NCI-H524 (cell line): ENCODE results near the gene LCN15.
A peak's percentile ranks its signal among the peaks of the same experiment; 100 is the strongest.
"Not testable (repeated sequence)": the region's sequence is repeated elsewhere in the genome, so short reads cannot be mapped to it uniquely, and the experiment has no call there.

Experiments used
- DNase-seq, 2 experiments: peaks; one replicate each; lab custom pipeline; 2025; lab: John Stamatoyannopoulos, UW

The LCN15 gene, protein sequence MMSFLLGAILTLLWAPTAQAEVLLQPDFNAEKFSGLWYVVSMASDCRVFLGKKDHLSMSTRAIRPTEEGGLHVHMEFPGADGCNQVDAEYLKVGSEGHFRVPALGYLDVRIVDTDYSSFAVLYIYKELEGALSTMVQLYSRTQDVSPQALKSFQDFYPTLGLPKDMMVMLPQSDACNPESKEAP

DNA sequence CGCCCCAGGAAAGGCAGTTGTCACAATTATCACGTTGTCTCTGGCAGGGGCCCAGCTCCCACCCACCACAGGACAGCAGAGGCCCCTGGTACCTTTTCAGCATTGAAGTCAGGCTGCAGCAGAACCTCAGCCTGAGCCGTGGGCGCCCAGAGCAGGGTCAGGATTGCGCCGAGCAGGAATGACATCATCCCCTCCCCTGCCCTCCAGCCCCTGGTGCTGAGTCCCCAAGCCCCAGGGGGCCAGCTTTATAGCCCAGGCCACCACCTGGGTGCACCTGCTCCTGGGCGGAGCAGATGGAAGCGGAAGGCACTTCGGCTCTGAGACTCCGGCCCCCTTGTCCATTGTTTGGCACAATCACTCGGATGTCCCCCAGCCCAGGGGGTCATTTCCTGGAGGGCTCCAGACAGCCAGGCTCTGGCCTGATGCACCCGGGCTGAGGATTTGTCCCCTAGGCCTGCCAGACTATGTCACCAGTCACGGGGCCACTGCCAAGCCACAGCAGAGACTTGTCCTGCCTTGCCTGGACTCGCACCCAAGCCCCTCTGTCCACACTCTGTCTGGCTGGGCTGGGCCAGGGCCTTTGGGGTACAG lies at the start of gene LCN15:
TSS of gene LCN15 (minus strand) at position 218 of the 591 bp plus-strand sequence. CDS start at position 188, 30 bp downstream.
- no peak for DNase-seq

DNA sequence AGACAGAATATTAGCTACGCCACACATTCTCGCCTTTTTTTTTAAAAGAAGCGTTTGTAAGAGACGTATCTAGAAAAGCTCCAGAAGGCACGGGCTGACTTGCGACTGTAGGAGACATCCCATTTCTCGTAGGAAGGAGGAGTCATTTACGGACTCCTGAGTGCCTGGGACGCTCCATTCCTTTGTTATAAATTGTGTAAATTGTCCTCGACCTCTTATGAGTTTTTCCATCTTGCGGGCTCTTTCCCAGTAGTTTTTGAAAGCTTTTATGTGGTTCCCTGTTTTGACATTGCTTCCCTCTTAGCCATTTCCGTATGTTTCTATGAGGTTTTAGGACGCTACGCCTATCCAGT lies 44.5 kb upstream of the LCN15 start:
- peak in 1 of 2 experiments; percentile 28 for DNase-seq

DNA sequence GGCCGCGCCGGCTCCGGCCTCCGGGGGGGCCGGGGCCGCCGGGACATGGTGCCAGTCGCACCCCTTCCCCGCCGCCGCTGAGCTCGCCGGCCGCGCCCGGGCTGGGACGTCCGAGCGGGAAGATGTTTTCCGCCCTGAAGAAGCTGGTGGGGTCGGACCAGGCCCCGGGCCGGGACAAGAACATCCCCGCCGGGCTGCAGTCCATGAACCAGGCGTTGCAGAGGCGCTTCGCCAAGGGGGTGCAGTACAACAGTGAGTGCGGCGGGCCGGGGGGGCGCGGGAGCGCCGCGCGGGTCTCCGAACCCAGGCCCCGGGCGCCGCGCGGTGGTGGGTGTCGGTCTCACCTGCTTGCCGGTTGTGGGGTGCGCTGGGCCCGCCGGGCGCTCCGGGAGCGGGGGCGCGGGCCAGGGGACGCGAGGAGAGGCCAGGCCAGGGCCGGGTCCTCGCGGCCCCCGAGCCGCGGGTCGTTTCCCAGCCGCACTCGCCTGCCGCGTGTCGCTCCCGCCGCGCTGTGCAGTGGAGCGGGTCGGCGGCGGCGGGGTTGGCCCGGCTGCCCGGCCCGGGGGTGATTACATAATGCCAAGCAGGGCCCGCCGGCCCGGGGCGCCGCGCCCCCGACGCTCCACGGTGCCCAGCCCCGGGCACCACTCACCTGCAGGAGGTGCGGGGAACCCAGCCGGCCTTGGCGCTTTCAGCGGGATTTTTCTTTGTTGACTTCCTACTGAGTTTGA lies 43.9 kb upstream of the LCN15 start:
- DNase-seq, result peak in 1 of 2 experiments; percentile 33

DNA sequence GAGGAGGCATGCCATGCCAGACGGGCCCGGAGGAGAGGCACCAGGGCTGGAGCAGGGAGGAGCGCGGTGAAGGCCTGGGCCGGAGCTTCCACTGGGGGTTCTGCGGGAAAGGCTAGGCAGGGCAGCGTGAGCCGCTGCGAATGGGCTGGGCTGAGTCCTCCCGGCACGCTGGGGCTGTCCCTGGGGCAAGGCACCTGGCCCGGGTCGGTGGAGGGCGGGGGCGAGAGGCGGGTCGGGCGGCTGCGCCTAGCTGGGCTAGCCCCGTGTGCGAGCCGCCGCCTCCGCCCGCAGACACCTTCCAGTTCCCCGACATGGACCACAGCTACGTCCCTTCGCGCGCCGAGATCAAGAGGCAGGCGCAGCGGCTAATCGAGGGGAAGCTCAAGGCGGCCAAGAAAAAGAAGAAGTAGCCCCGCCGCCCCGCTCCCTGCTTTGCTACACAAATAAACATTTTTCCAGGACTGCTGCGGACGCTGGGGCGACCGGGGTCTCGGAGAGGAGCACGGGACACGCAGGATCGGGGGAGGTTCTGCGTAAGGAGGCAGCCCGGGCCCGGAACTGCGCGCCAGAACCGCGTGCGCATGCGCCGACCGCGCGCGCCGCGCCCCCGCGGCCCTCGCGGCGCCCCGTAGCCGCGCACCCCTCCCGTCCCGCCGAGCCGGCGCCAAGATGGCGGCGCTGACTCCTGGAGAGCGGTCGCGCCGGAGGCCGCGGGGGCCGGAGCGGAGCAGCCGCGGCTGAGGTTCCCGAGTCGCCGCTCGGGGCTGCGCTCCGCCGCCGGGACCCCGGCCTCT lies 43.2 kb upstream of the LCN15 start, which contains the start of gene RABL6:
TSS of gene RABL6 (plus strand) at position 668 of the 794 bp plus-strand sequence. CDS start 249 bp downstream, outside the sequence.
- peak; percentile 61 to 80 for DNase-seq

DNA sequence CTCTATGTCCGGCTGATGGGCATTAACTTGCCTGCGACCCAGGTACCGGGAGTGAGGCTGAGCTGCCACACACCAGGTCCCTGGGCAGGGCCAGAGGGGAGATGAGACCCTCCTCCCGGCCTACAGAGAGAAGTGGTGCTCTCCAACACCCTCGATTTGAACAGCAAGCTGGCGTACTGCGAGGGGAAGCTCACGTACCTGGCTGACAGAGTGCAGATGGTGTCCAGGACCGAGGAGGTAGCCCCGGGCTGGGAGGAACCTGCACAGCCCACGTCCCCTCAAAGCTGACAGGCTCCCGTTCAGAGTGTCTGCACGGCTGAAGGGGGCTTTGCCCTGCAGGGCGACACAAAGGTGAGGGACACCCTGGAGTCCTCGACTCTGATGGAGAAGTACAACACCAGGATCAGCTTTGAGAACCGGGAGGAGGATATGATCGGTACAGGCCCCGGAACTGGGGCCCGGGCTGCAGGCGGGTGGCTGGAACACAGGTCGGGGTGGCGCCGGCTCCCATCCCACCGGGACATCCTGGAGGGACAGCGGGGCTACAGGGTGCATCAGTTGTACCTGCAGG lies 42.4 kb upstream of the LCN15 start:
- DNase-seq, result no peak

DNA sequence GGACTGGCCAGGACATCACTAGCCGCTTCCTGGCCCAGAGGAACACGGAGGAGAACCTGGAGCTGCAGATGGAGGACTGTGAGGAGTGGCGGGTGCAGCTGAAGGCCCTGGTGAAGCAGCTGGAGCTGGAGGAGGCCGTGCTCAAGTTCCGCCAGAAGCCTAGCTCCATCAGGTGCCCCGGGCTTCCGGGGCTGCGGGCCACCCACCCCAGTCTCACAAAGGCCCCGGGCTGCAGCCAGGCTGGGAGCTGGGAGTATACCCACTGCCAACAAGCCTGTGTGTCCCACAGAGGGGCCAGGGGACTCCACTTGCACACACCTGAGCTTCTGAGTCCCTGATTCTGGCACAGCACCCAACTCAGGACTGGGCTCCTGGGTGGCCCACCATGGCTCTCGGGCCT lies 41.7 kb upstream of the LCN15 start:
- DNase-seq, result no peak

DNA sequence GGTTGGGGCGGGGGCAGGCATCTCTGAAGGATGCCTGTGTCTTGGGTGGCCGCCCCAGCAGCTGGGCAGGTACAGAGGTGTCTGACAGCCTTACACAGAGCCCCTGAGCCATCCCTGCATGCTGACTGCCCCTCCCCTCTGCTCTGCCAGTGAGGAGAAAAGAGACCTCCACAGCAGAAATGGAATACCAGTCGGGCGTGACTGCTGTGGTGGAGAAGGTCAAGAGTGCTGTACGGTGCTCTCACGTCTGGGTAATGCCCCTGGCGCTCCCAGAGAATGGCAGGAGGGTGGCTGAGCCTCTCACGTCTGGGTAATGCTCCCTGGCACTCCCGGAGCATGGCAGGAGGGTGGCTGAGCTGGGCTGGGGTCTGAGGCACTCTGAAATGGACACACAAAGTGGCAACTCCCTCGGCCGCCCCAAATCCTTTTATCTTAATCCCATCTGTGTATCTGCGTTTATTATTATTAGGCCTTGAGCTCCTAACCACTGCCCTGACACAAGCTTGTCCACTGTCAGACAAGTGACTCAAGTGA lies 41.0 kb upstream of the LCN15 start:
- no peak for DNase-seq

DNA sequence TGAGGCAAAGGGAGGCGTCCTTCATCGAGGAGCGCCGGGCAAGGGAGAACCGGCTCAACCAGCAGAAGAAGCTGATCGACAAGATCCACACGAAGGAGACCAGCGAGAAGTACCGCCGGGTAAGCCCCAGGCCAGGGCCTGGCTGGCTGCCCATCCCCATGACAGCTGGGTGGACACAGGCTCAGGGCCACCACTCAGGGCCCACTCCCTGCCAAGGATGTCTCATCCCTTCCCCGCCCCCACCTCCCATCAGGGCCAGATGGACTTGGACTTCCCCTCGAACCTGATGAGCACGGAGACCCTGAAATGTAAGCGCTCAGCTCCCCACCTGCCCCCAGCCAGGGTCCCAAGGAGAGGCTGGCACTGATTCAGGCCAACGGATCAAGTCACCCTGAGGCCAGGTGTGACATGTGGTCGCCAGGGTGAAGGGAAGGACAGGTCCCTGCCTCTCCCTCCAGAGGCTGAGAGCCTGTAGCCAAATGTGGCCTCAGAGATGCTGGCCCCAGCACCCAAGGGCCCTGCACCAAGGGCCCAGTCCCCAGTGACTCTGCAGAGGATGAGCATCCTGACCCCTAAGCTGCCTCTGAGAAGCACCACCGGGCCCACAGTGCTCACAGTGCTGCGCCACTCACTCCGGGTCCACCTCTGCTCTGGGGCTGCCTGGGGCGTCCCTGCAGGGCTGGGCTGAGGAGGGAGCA lies 40.3 kb upstream of the LCN15 start:
- DNase-seq, result peak in 1 of 2 experiments; percentile 25

DNA sequence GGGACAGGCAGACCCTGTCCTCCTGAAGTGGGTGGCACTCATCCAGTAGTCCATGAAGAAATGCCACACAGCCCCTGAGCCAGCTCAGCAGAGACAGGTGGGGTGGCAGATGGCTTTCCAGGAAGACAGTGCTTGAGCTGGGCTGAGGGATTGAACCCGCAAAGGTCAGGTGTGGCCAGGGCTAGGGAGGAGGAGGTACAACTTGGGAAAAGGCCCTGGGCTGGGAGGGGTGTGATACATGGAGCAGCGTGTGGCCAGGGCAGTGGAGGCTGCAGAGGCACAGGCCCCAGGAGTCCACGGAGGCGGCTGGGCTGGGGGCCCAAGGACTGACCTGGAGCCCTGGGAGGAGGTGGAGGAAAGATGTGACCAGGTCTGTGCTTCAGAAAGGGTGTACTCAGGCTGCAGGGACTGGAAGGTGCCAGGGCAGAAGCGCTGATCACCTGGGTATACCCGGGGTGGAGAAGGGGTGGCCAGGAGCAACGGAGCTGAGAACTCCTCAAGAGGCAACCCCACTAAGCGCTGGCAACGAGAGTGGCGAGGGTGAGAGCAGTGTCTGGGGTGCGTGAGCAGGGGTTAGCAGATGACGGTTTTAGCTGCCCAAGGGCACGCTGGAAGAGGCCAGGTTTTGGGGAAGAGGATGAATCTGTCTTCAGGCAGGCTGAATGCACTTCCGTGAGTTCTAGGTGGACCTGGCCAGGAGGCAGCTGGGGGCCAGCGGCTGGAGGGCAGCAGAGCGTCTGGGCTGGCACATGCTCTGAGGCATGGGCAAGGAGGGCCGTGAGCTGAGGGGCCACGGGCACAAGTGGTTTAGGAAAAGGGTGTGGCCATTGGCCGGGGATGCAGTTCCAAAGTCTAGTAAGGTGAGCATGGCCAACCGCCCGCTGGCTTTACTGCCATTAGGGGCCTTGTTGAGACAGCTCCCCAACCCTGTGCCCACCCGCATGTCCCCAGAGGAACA lies 39.5 kb upstream of the LCN15 start:
- DNase-seq, result peak; percentile 70 to 85

DNA sequence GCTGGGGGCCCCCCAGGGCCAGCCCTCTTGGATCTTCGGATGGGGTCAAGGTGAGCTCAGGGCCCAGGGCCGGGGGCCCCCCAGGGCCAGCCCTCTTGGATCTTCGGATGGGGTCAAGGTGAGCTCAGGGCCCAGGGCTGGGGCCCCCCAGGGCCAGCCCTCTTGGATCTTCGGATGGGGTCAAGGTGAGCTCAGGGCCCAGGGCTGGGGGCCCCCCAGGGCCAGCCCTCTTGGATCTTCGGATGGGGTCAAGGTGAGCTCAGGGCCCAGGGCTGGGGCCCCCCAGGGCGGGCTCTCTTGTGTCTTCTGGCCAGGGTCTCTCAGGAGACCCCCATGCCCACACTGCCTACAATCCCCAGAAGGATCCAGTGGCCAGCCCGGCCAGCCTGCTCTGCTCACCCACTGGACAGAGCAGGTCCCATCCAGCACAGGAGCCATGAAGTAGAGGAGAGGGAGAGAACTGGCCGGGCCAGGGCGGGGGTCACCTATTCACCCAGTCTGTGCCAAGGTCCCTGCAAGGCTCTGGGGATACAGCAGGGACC lies 38.8 kb upstream of the LCN15 start:
- not testable (repeated sequence) for DNase-seq

DNA sequence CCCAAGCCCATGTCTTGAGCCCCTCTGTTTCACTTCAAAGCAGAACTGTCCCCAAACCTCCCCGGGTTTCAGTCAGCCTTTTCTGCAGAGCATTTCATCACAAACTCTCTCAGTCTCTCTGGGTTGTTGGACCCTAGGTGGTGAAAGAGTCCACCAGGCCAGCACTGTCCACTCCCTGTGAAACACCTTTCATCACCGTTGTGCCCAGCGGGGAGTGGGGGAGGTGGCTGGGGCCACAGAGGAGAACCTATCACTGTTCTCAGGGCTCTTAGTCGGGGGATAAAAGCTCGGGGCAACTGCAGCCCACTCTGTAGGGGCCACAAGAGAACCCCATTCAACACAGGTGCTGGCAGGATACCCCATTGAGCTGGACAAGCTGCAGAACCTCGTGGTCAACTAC lies 38.0 kb upstream of the LCN15 start:
- no peak for DNase-seq

DNA sequence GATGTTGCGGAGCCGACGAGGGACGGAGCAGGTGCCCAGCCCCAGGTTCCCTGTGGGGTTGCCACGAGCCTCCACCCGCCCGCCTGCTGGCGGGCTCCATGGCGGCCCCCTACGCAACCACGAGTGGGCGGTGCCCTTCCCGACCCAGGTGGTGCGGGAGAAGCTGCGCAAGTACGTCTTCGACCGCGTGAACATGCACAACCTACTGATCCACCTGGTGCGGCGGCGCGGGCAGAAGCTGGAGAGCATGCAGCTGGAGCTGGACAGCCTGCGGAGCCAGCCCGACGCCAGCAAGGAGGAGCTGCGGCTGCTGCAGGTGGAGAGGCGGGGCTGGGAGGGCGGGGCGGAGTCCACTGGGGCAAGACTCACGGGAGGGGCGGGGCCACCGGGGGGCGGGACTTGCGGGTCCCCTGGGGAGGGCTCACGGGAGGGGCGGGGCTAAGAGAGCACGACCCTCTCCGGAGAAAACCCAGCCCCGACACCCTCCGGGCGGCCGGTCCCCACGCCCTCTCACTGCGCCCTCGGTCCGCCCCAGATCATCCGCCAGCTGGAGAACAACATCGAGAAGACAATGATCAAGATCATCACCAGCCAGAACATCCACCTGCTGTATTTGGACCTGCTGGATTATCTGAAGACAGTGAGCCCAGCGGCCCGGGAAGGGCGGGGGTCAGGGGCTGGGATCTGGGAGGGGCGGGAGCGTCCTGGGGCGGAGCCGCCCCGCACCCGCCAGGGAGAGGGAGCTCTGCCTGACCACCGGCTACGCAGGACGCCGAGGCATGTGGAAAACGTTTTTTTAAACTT lies 35.7 kb upstream of the LCN15 start:
- DNase-seq, result peak; percentile 78 to 91

DNA sequence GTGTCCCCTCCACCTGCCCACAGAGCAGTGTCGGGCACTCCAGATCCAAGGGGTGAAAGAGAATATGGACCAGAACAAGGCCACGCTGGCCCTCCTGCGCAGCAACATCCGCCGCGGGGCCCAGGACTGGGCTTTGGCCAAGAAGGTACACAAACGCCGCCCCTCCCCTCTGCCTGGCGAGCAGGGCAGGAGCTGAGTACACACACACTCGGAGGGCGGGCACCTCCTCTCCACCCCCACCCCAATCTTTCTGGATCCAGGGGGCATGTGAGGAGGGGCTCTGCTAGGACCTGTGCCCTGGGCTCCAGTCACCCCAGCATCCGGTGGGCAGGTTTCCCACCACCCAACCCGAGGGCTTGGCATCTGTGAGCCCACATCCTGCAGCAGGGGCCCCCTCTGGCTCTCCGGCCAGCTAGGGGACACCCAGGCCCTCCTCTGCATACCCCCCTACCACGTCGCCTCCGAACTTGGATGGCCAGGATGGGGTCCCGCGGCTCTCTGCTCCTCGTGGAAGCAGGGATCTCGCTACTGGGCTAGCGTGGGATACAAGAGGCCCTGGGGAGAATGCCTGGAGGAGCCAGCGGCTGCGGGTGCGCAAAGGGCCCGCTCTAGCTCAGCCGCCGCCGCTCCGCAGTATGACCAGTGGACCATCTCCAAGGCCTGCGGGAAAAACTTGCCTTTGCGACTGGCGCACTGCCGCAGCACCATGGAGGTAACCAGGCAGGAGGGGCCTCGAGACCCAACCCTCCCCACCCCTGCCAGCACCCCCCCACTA lies 34.9 kb upstream of the LCN15 start:
- DNase-seq, result peak in 1 of 2 experiments; percentile 62

DNA sequence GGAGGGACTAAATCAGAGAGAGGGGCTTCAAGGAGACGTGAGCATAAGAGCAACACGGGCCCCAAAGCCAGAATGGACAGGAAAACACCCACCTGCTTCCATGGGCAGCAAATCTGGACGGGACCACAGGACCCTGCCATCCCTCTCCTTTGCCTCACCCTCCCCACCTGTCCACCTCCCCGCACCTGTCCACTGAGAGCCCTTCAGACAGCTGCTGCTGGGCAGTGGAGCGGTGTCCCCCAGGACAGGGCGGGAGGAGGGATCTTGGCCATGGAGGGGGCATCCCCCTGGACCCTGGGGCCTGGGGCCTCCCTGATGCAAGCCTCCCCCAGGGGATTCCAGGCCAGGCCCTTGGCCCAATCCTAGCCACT lies 34.4 kb upstream of the LCN15 start:
- no peak for DNase-seq

DNA sequence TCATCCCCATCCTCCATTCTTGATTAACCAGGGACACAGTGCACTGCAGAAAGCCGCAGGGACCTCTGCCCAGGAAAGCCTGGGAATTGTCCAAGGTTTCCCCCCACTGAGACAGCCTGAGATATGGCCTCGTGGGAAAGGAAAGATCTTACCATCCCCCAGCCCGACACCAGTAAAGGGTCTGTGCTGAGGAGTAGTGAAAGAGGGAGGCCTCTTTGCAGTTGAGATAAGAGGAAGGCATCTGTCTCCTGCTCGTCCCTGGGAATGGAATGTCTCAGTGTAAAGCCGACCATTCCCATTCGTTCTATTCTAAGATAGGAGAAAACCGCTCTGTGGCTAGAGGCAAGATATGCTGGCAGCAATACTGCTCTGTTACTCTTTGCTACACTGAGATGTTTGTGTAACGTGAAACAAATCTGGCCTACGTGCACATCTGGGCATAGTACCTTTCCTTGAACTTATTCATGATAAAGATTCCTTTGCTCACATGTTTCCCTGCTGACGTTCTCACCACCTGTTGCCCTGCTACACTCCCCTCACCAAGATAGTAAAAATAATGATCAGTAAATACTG lies 32.5 kb upstream of the LCN15 start:
- DNase-seq, result peak in 1 of 2 experiments; percentile 53

DNA sequence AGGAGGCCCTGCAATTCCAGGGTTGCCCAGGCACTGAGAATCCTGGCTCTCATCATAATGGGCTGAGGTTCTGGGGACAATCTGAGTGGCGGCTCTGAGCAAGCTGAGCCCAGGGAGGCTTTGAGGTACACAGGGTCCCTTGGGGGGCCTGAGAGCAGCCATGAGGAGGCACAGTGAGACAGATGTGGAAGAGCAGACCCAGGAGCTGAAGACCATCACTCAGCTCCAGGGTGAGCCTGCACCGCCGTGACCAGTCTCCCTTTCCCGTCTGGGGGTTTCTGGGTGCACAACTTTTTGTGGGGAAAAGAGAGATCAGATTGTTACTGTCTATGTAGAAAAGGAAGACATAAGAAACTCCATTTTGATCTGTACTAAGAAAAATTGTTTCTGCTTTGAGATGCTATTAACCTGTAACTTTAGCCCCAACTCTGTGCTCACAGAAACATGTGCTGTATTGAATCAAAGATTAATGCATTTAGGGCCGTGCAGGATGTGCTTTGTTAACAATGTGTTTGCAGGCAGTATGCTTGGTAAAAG lies 32.0 kb upstream of the LCN15 start, which contains the start of gene CCDC183:
TSS of gene CCDC183 (plus strand) at position 101 of the 537 bp plus-strand sequence. CDS start at position 161, 60 bp downstream.
- DNase-seq, result no peak

DNA sequence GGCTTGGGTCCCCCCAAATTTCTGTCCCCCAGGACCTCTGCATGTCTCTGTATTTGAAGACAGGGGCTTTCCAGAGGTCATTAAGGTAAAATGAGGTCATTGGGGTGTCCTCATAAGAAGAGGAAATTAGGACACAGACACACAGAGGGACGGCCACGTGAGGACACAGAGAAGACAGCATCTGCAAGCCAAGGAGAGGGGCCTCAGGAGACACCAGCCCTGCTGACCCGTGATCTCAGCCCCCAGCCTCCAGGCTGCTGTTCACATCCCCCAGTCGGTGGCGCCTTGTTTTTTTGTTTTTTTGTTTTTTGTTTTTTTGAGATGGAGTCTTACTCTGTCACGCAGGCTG lies 30.7 kb upstream of the LCN15 start:
- DNase-seq, result no peak
